ENCODE data around the gene C3orf52. TPM values are rescaled to one million over a fixed set of nuclear protein-coding genes. Genes with fewer than 3 reads are reported as not detected.
A peak's percentile ranks its signal among the peaks of the same experiment; 100 is the strongest.

Gene C3orf52
- total and polyA plus RNA-seq, 2 donors (not counting 1 experiment from before 2014, with no cell fraction given): 1.5 to 1.8 TPM

- Histone ChIP-seq H3K4me3 (replicated peaks in 1 of 4; ENCODE audit: control extremely low read depth in 1 of 4, insufficient read depth in 1 of 4, low read depth in 3 of 4, low read length in 4 of 4) (peak overlapping the region in 1 of 4 experiments; percentile 54), H3K27me3 (ENCODE audit: control insufficient read depth, insufficient read depth, low read length) (no peaks in the 10 kb centered on the region), H3K79me2 (ENCODE audit: control insufficient read depth, insufficient read depth, low read length) (no peaks in the 10 kb centered on the region), H3K27ac (ENCODE audit: insufficient read depth, low read length) (no peak overlapping the region), H4K20me1 (ENCODE audit: control insufficient read depth, extremely low read depth, insufficient read depth, low read length) (no peaks in the 10 kb centered on the region), H3K4me2 (ENCODE audit: extremely low read depth, insufficient read depth, low read length) (no peak overlapping the region), H3K9me3 (ENCODE audit: control insufficient read depth, insufficient read depth, low read depth, low read length) (no peaks in the 10 kb centered on the region), H3K36me3 (ENCODE audit: control insufficient read depth, insufficient read depth, low read length) (no peaks in the 10 kb centered on the region), H2AFZ (ENCODE audit: low read length) (no peak overlapping the region), H3K9ac (ENCODE audit: insufficient read depth, low read length) (no peak overlapping the region), H3K4me1 (ENCODE audit: control insufficient read depth, extremely low read depth, insufficient read depth, low read length) (no peaks in the 10 kb centered on the region)
- TF ChIP-seq EZH2 (IDR thresholded peaks at IDR 0.05; ENCODE audit: low read length, missing control alignments): no peak
- TF ChIP-seq, protein P1, sequence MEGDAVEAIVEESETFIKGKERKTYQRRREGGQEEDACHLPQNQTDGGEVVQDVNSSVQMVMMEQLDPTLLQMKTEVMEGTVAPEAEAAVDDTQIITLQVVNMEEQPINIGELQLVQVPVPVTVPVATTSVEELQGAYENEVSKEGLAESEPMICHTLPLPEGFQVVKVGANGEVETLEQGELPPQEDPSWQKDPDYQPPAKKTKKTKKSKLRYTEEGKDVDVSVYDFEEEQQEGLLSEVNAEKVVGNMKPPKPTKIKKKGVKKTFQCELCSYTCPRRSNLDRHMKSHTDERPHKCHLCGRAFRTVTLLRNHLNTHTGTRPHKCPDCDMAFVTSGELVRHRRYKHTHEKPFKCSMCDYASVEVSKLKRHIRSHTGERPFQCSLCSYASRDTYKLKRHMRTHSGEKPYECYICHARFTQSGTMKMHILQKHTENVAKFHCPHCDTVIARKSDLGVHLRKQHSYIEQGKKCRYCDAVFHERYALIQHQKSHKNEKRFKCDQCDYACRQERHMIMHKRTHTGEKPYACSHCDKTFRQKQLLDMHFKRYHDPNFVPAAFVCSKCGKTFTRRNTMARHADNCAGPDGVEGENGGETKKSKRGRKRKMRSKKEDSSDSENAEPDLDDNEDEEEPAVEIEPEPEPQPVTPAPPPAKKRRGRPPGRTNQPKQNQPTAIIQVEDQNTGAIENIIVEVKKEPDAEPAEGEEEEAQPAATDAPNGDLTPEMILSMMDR (conservative IDR thresholded peaks at IDR 0.05 in 1 of 2, IDR thresholded peaks at IDR 0.05 in 1 of 2; ENCODE audit: low read depth in 1 of 2, low read length in 2 of 2): no peak
- DNase-seq (ENCODE audit: low read depth in 2 of 2): no peak
These were observed 1.0 kb upstream of the C3orf52 start for GRCh38 chr3:112084980-112085705.

GRCh38 chr3:112085735-112086075 lies 484 bp upstream of the C3orf52 start:
- no peak for TF ChIP-seq EZH2 (IDR thresholded peaks at IDR 0.05; ENCODE audit: low read length, missing control alignments)
- TF ChIP-seq, protein P1 (conservative IDR thresholded peaks at IDR 0.05 in 1 of 2, IDR thresholded peaks at IDR 0.05 in 1 of 2; ENCODE audit: low read depth in 1 of 2, low read length in 2 of 2): no peak
- no peaks in the 10 kb centered on the region for H3K79me2 ChIP-seq (ENCODE audit: control insufficient read depth, insufficient read depth, low read length)
- H3K9ac ChIP-seq (ENCODE audit: insufficient read depth, low read length): no peak overlapping the region
- H4K20me1 ChIP-seq (ENCODE audit: control insufficient read depth, extremely low read depth, insufficient read depth, low read length): no peaks in the 10 kb centered on the region
- peak overlapping the region; percentile 54 to 75 (median 66) for H3K4me3 ChIP-seq (replicated peaks in 1 of 4; ENCODE audit: control extremely low read depth in 1 of 4, insufficient read depth in 1 of 4, low read depth in 3 of 4, low read length in 4 of 4)
- DNase-seq (ENCODE audit: low read depth in 2 of 2): no peak
- peak overlapping the region; percentile 83 for H2AFZ ChIP-seq (ENCODE audit: low read length)
- no peaks in the 10 kb centered on the region for H3K9me3 ChIP-seq (ENCODE audit: control insufficient read depth, insufficient read depth, low read depth, low read length)
- no peaks in the 10 kb centered on the region for H3K4me1 ChIP-seq (ENCODE audit: control insufficient read depth, extremely low read depth, insufficient read depth, low read length)
- H3K36me3 ChIP-seq (ENCODE audit: control insufficient read depth, insufficient read depth, low read length): no peaks in the 10 kb centered on the region
- no peaks in the 10 kb centered on the region for H3K27me3 ChIP-seq (ENCODE audit: control insufficient read depth, insufficient read depth, low read length)
- peak overlapping the region; percentile 95 for H3K4me2 ChIP-seq (ENCODE audit: extremely low read depth, insufficient read depth, low read length)
- no peak overlapping the region for H3K27ac ChIP-seq (ENCODE audit: insufficient read depth, low read length)

- H3K79me2 ChIP-seq (ENCODE audit: control insufficient read depth, insufficient read depth, low read length): peaks cover 2% of the 10 kb centered on the region
- no peaks in the 10 kb centered on the region for H3K27me3 ChIP-seq (ENCODE audit: control insufficient read depth, insufficient read depth, low read length)
- TF ChIP-seq EZH2 (IDR thresholded peaks at IDR 0.05; ENCODE audit: low read length, missing control alignments): no peak
- TF ChIP-seq, protein P1 (conservative IDR thresholded peaks at IDR 0.05 in 1 of 2, IDR thresholded peaks at IDR 0.05 in 1 of 2; ENCODE audit: low read depth in 1 of 2, low read length in 2 of 2): no peak
- peak overlapping the region; percentile 63 to 75 (median 66) for H3K4me3 ChIP-seq (replicated peaks in 1 of 4; ENCODE audit: control extremely low read depth in 1 of 4, insufficient read depth in 1 of 4, low read depth in 3 of 4, low read length in 4 of 4)
- H3K4me2 ChIP-seq (ENCODE audit: extremely low read depth, insufficient read depth, low read length): peak overlapping the region; percentile 95
- DNase-seq (ENCODE audit: low read depth in 2 of 2): peak in 1 of 2 donors; percentile 65
- H4K20me1 ChIP-seq (ENCODE audit: control insufficient read depth, extremely low read depth, insufficient read depth, low read length): no peaks in the 10 kb centered on the region
- no peak overlapping the region for H3K9ac ChIP-seq (ENCODE audit: insufficient read depth, low read length)
- H2AFZ ChIP-seq (ENCODE audit: low read length): no peak overlapping the region
- no peaks in the 10 kb centered on the region for H3K9me3 ChIP-seq (ENCODE audit: control insufficient read depth, insufficient read depth, low read depth, low read length)
- no peaks in the 10 kb centered on the region for H3K4me1 ChIP-seq (ENCODE audit: control insufficient read depth, extremely low read depth, insufficient read depth, low read length)
- H3K36me3 ChIP-seq (ENCODE audit: control insufficient read depth, insufficient read depth, low read length): no peaks in the 10 kb centered on the region
- peak overlapping the region; percentile 42 for H3K27ac ChIP-seq (ENCODE audit: insufficient read depth, low read length)
These were observed 811 bp downstream of the C3orf52 start for GRCh38 chr3:112086875-112087524.

Data from fibroblast of lung (primary cell).